Brain microvascular endothelial cell (primary cell): ENCODE results near the gene SVIL.
"Not testable (repeated sequence)": the region's sequence is repeated elsewhere in the genome, so short reads cannot be mapped to it uniquely, and the experiment has no call there.

Experiments
- DNase-seq: peaks from one replicate; pipeline ENCODE4 v3.0.0-alpha.2; 2020
- H3K27ac ChIP-seq: fragments of 250-450 bp; sonication (Bioruptor Pico); 2 replicates; pipeline ENCODE4 v1.5.1; 2020; ENCODE audit warnings: mild to moderate bottlenecking, moderate library complexity
- H3K27me3 ChIP-seq: fragments of 250-450 bp; sonication (Bioruptor Pico); replicated peaks from 2 replicates; pipeline ENCODE4 v1.5.1; 2020; ENCODE audit warnings: mild to moderate bottlenecking
- H3K36me3 ChIP-seq: fragments of 250-450 bp; sonication (Bioruptor Pico); replicated peaks from 2 replicates; pipeline ENCODE4 v1.5.1; 2020; ENCODE audit warnings: mild to moderate bottlenecking
- H3K4me3 ChIP-seq: 2 replicates; pipeline ENCODE4 v1.5.1; 2011; ENCODE audit warnings: low read depth, mild to moderate bottlenecking, control low read depth, low read length, moderate library complexity
- in situ Hi-C: cut with HindIII; loops from 2 replicates; pipeline ENCODE4 v1.10.0; 2017; ENCODE audit warnings: low sequenced_read_pairs, low pct_ligation_motif_present
- TF ChIP-seq, protein P1 (sequence below): IDR thresholded peaks from 2 replicates; pipeline ENCODE4 v1.5.1; 2011; ENCODE audit warnings: low read depth, mild to moderate bottlenecking, moderate library complexity, low read length, control low read depth, inconsistent platforms; ENCODE audit errors: missing control alignments

Gene SVIL

DNA sequence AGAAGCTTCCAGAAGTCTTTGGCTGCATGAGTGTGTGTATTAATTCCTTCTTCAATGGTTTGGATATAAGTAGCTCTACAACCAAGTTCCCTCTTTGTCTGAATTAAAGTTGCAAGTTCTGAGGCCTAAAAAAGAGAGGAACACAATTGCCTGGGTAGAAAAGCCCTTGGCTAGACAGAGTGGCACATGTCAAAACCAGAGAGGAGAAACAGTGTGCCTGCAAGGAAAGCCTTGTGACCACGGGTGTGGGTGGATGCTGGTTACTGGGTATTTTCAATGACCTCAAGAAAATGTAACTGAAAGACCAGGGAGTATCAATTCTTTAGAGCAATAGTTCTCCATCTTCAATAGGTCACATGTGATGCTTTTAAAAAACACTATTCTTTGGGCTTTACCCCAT lies 148.3 kb downstream of the SVIL start:
- peaks cover 47% of the 10 kb centered on the region for H3K36me3 ChIP-seq
- no peaks in the 10 kb centered on the region for H3K27me3 ChIP-seq
- no peak for DNase-seq
- in situ Hi-C loops, result no loop called here
- H3K27ac ChIP-seq, result no peak overlapping the region
- no peak overlapping the region for H3K4me3 ChIP-seq
- TF ChIP-seq, protein P1, sequence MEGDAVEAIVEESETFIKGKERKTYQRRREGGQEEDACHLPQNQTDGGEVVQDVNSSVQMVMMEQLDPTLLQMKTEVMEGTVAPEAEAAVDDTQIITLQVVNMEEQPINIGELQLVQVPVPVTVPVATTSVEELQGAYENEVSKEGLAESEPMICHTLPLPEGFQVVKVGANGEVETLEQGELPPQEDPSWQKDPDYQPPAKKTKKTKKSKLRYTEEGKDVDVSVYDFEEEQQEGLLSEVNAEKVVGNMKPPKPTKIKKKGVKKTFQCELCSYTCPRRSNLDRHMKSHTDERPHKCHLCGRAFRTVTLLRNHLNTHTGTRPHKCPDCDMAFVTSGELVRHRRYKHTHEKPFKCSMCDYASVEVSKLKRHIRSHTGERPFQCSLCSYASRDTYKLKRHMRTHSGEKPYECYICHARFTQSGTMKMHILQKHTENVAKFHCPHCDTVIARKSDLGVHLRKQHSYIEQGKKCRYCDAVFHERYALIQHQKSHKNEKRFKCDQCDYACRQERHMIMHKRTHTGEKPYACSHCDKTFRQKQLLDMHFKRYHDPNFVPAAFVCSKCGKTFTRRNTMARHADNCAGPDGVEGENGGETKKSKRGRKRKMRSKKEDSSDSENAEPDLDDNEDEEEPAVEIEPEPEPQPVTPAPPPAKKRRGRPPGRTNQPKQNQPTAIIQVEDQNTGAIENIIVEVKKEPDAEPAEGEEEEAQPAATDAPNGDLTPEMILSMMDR, result no peak

DNA sequence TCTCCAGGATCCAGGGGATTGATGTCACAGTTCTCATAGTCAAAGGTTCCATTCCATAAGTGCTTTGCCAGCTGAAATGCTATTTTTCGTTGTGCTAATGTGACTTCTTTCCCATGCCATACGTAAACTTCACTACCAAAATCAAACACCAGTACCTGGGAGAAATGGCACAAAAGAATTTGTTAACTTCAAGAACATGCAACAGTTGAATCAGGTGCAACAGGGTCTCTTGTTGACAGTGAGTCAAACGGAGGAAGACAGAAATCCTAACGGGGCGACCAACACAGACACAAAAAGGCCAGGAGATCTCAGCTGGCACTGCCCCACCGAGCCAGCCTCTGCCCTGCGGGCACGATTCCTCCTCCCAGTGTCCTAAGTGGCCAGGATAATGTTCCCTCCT lies 150.1 kb downstream of the SVIL start:
- DNase-seq, H3K4me3 ChIP-seq, H3K27me3 ChIP-seq, in situ Hi-C loops, H3K27ac ChIP-seq: not testable (repeated sequence)
- H3K36me3 ChIP-seq, result peaks cover 50% of the 10 kb centered on the region

DNA sequence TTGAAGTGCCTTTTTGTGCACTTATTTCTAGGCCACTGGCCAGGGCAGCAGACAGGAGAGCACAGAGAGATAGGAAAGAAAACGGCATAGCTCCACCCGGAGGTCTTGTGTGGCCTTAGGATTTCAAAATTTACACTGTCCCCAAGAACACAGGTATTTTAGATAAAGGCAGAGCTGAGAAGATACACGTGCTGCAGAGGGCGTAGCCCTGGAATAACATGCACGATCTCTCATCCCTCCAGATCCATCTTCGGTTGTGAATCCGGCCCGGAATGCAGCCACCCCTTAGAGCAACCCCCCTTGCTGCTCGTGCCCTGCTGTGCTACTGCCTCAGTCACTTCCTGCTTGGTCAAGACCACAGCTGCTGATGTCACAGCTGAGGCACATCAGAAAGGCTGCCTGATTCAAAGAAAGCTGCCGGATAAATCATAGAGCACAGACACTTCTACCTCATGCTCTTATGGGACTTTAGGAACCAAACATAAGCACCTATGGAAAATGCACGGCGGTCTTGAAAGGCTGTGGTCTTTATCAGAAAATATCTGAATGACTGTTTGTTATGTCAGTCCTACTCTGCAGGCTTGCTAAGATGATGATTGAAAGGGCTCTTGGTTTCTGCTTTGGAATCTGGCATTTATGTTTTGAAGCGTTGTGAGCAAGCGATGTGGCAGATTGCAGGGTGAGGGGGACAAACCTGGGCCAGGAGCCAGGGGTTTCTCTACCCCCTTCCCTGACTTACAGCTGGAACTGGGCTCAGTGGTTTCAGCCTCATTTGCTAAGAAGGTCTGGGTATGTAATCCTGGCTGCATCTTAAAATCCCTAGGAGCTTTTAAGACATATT lies 152.0 kb downstream of the SVIL start:
- peaks cover 36% of the 10 kb centered on the region for H3K36me3 ChIP-seq
- no peaks in the 10 kb centered on the region for H3K27me3 ChIP-seq
- no peak overlapping the region for H3K4me3 ChIP-seq
- peak; percentile 91 for DNase-seq
- in situ Hi-C loops, result no loop called here
- TF ChIP-seq, protein P1, result no peak
- peak overlapping the region; percentile 67 for H3K27ac ChIP-seq

DNA sequence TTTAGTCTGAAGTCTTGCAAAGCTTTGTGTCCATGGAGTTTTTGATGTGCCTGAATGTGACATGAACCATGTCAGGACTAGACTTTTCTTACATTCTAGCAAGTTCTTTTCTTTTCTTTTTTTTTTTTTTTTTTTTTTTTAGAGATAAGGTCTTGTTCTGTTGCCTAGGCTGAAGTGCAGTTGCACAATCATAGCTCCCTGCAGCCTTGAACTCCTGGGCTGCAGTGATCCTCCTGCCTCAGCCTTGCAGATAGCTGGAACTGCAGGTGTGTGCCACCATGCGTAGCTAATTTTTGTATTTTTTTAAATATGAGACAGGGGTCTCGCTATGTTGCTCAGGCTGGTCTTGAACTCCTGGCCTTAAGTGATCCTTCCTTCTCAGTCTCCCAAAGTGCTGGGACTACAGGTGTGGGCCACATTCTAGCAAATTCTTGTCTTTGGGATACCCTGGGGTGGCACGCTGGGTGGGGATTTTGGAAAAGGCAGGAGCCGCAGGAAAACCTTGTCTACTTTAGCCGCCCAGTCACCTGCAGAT lies 152.8 kb downstream of the SVIL start:
- TF ChIP-seq, protein P1, result no peak
- Histone ChIP-seq H3K27me3 (no peaks in the 10 kb centered on the region), H3K27ac (peak overlapping the region; percentile 67), H3K36me3 (peaks cover 34% of the 10 kb centered on the region), H3K4me3 (no peak overlapping the region)
- DNase-seq, result no peak
- in situ Hi-C loops, result no loop called here

DNA sequence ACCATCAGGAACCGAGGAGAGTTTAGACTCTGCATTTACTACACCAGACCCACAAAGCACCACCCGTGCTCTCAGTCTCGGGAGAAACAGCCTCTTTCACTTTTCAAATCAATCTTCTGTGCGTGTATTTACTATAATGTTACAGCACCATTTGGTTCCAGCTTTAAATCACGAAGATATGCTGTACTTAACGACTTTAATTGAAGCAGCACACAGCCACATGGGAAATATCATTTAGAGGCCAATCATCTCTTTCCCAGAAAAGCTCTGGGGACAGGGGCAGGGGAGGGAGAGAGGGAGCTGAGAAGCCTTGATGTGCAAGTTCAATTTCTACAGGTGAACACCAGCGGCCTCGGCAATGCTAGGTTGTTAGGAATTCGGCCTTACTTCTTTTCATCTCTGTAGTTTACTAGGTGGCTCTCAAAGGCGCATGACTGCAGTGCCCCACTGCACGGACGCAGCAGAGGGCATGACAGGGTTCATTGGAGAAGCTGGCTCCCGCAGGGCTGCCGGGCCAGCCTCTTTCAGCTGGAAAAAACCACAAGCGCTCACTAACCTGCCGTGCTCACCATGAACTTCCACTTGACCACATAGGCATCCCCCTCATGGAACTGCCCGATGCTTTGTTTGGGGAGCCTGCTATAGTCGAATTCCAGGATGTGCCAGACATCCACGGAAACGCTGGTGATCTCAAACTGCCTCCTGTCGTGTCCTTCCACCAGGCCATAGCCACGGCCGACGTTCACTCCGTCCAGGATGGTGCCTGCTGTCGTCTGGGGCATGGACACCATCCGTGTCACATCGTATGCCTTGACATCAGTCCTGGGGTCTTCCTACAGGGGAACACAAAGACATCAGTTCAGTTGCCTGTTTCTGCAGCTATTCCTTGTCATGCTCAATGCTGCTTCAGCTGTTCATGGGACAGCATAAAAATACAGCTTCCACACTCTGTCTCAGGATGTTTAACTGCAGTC lies 154.5 kb downstream of the SVIL start:
- no peak overlapping the region for H3K4me3 ChIP-seq
- TF ChIP-seq, protein P1, result no peak
- no peaks in the 10 kb centered on the region for H3K27me3 ChIP-seq
- H3K36me3 ChIP-seq, result peaks cover 21% of the 10 kb centered on the region
- no peak for DNase-seq
- in situ Hi-C loops, result no loop called here
- no peak overlapping the region for H3K27ac ChIP-seq
